MM.1S (cell line): ENCODE measurements around the gene MAGI1.

Experiments
- CTCF ChIP-seq: fragments of 300-600 bp; sonication (generic); IDR thresholded peaks from 2 replicates; pipeline ENCODE4 v1.5.1; 2016; ENCODE audit warnings: antibody characterized with exemption, low read length, mixed read lengths
- EZH2 ChIP-seq: fragments of 300-600 bp; sonication (generic); optimal IDR thresholded peaks from 2 replicates; pipeline ENCODE3; 2017; ENCODE audit warnings: low read depth, mild to moderate bottlenecking, antibody characterized with exemption, low read length, mixed read lengths
- EZH2phosphoT487 ChIP-seq: fragments of 300-600 bp; sonication (generic); IDR thresholded peaks from 2 replicates; pipeline ENCODE4 v1.6.1; 2018; ENCODE audit warnings: antibody characterized with exemption, low read length

- TF ChIP-seq CTCF (no peak), EZH2 (no peak), EZH2phosphoT487 (no peak)
Measured at GRCh38 chr3:66036586-66037148, 2.1 kb downstream of the MAGI1 start.
